ENCODE measurements around the gene ABLIM2.

DNA sequence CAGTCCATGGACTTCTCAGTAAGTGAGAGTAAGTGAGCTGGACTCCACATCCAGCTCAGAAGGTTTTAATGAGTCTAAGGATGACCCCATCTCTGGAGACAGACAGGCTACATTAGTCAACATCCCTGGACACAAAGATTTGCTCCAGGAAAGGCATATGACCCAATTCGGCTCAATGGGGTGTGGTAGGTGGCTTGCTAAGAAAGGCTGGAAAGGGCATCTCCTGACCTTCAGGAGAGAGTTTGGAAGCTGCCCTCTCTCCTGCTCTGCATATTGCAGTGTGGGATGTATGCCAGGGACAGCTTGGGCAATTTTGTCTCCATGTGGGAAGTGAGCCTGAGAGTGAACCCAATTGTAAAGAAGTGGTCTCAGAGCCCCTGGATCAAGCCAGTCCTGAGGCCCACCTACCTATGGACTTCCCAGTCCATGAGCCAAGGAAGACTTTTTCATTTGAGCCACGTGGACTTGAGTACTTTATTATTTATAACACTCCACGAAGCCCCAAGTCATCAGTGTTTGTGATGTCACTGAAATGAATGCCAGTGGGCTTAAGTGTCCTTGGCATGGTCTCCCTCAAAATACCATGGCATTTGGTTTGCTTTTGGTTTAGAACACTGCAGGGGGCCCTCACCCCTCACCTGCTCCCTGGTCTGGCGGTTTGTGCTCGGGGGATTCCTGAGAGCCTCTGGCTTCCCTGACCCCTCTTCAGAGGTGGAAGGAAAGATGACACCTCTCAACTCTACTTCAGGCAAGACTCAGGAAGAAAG is 10.4 kb upstream of the ABLIM2 start:
- TF ChIP-seq POLR2AphosphoS5 (IDR thresholded peaks at IDR 0.05; ENCODE audit: low read depth, low read length) (no peak), SP1 (IDR thresholded peaks at IDR 0.05; ENCODE audit: low read depth, low read length) (no peak), POLR2A (IDR thresholded peaks at IDR 0.05; ENCODE audit: control extremely low read depth in 1 of 2, low read depth in 2 of 2, low read length in 2 of 2) (no peak), EZH2 (IDR thresholded peaks at IDR 0.05; ENCODE audit: low read depth, low read length, severe bottlenecking) (no peak)
- TF ChIP-seq, protein P1, sequence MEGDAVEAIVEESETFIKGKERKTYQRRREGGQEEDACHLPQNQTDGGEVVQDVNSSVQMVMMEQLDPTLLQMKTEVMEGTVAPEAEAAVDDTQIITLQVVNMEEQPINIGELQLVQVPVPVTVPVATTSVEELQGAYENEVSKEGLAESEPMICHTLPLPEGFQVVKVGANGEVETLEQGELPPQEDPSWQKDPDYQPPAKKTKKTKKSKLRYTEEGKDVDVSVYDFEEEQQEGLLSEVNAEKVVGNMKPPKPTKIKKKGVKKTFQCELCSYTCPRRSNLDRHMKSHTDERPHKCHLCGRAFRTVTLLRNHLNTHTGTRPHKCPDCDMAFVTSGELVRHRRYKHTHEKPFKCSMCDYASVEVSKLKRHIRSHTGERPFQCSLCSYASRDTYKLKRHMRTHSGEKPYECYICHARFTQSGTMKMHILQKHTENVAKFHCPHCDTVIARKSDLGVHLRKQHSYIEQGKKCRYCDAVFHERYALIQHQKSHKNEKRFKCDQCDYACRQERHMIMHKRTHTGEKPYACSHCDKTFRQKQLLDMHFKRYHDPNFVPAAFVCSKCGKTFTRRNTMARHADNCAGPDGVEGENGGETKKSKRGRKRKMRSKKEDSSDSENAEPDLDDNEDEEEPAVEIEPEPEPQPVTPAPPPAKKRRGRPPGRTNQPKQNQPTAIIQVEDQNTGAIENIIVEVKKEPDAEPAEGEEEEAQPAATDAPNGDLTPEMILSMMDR (IDR thresholded peaks at IDR 0.05; ENCODE audit: control extremely low read depth in 1 of 3, insufficient read depth in 1 of 3, low read depth in 1 of 3, low read length in 3 of 3): no peak

Measured in H1 (cell line).